NCI-H1436 treated with DMSO at 0.1 percent for 48 hours (cell line): ENCODE measurements around the gene CDH4.

Source experiments
- DNase-seq: peaks from one replicate; lab custom pipeline; 2025; lab: John Stamatoyannopoulos, UW

CDH4 gene

DNA sequence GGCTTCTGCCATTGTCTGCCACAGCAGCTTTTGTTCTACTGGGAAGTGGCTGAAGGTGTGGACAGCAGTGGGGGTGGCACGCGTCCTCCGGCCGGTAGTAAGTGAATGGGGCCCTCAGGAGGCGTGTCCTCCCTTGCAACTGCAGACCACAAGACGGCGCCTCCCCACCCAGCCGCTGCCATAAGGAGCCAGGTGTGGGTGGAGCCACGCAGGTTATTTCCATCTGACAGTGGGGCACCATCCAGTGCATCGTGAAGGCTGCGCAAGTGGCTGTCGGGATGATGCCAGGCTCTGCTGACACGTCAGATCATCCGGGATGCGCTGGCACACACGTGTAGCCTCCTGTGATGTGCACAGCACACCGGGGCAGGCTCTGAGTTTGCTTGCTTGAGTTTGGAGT is 379.7 kb downstream of the CDH4 start:
- no peak for DNase-seq

GRCh38 chr20:61633004-61633403 is 380.9 kb downstream of the CDH4 start:
- DNase-seq = no peak

- DNase-seq = no peak
Measured at GRCh38 chr20:61634376-61635145, 382.5 kb downstream of the CDH4 start.

- DNase-seq = no peak
Measured at GRCh38 chr20:61635721-61636455, 383.8 kb downstream of the CDH4 start.

- DNase-seq = no peak
Measured at GRCh38 chr20:61636531-61637116, 384.6 kb downstream of the CDH4 start.

GRCh38 chr20:61638802-61639585 is 386.9 kb downstream of the CDH4 start:
- DNase-seq = no peak

DNA sequence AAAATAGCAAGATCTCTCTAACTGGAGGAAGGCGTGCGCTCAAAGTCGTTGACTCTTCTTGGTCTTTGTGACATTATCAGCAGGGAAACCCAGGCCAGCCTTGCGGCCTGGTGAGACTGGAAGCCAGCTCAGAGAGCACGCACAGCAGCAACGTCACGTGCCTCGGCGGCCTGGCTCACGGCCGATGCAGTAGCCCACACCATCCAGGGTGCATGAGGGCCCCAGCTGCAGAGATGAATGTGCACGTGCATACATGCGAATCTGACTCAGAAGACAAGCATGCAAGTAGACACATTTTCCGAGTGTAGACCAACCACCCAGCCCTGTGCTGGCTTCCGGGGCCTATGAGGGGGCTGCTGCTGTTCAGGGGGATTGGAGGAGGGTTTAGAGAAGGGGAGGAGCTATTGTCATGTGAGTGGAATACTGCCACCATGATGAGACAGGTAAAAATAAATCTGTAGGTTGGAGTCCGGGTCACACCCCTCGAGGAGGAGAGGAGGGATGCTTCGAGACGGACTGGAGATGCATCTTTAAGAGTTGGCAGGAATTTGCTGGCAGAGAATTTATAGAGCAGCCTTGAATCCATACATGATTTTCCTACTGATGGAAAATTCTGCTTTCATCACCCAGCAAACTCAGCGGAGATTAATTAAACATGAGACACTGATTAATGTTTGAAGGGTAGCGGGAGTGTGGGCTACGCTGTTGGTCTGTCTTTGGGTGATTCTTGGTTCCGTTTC is 388.2 kb downstream of the CDH4 start:
- DNase-seq = no peak

GRCh38 chr20:61640871-61641245 is 388.8 kb downstream of the CDH4 start:
- DNase-seq = no peak

DNA sequence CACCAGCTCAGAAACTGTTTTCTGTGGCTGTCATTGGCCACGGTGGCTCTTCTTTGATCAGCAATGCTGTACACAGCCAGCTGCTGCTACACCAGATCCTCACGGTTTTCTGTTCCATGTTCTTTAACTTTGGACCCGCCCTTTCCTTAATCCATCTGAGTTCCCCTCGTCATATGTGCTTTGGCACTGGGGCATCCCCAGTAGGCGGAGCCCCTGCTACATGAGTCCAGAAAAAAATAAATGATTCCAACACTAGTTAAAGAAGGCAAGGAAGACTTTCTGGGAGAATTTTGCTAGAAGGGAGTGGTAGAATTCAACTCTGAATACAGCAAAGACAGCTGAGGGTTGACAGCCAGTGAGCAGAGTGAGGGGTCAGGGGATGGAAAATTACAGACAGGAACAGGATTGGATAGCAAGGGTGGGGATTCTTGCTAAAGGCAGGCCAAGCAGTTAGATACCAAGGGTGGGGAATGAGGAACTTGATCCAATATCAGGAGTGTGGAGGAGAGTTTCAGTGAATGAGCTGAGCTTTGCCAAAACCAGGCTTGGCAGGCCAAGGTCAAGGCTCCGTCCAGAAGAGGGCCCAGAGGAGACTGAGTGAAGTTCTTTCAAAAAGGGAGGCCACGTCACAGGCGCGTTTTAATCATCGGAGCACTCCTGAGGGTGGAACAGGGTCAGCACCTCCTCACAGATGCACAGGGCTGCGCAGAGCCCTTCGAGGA is 391.8 kb downstream of the CDH4 start:
- DNase-seq = no peak

- no peak for DNase-seq
Measured at GRCh38 chr20:61644378-61645076, 392.5 kb downstream of the CDH4 start.

- DNase-seq = no peak
Measured at GRCh38 chr20:61645732-61646131, 393.7 kb downstream of the CDH4 start.

DNA sequence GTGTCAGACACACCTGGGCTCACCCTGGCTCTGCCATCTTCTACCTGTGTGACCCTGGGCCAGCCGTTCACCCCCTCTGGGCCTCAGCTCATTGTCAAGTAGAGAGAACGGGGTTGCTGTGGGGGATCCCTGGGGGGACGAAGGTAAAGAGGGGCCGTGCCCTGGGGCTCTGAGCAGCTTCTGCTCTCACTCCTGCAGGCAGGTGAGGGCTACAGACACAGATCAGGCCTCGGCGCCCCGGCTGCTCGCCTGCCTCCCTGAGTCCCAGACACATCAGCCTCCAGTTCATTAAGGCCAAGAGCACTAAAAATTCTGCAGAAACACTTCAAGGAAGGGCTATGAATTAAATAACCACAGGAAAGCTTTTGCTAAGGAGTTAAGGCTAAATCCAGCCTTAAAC is 394.4 kb downstream of the CDH4 start:
- DNase-seq = no peak

- DNase-seq = no peak
Measured at GRCh38 chr20:61646986-61647385, 394.9 kb downstream of the CDH4 start.

- DNase-seq = no peak
Measured at GRCh38 chr20:61647702-61648101, 395.6 kb downstream of the CDH4 start.

GRCh38 chr20:61649105-61649859 is 397.2 kb downstream of the CDH4 start:
- no peak for DNase-seq

- no peak for DNase-seq
Measured at GRCh38 chr20:61649860-61650162, 397.8 kb downstream of the CDH4 start.

DNA sequence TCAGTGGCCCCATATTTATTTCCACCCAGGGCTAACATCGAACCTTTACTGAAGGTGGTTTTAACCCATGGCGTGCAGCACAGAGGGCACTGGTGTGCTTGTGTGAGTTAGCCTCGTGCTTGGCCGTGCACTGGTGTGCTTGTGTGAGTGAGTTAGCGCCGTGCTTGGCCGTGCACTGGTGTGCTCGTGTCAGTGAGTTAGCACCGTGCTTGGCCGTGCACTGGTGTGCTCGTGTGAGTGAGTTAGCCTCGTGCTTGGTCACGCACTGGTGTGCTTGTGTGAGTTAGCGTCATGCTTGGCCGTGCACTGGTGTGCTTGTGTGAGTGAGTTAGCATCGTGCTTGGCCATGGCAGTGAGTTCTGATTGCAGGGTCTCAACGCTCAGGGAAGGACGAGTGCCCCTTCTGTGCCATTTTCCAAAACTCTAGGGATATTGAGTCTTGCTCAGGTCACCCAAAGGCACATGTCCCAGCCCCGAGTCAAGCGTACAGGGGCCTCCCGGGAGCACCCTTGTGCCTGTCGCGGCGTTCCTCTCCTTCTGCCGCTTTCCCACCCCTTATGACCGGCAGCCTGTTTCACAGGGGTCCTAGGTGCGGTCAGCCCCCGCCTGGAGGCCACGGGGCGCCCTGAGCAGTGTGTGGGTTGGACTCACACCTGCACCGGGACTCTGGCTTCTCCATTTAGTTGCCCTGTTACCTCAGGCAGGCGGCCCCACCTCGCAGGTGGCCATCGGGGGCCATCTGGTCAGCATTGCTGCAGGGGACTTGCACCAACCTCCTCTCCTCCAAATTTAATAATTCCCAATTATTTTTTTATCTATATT is 399.1 kb downstream of the CDH4 start:
- no peak for DNase-seq

GRCh38 chr20:61652146-61652545 is 400.1 kb downstream of the CDH4 start:
- DNase-seq = no peak

DNA sequence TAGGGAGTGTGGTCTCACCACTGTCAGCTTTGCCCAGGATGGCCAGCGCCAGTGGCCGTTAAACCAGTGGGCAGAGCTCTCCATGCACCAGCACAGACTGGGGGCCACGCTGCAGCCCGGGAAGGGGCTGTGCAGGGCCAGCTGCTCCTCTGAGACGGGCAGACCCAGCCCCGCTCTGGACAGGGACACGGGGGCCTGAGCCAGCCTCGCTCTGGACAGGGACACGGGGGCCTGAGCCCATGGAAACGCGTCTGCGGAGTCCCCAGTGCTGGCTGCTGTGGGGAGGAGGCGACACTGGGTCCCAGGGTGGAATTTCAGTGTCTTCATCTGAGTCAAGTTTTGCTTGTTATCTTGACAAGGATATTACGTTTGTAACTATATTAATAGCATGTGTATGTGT is 402.7 kb downstream of the CDH4 start:
- no peak for DNase-seq
